ENCODE results near the gene RAC3.

- TF ChIP-seq CTCF (IDR thresholded peaks at IDR 0.05 in 2 of 3, conservative IDR thresholded peaks at IDR 0.05 in 1 of 3; ENCODE audit: borderline replicate concordance in 1 of 3, insufficient read depth in 1 of 3, low read depth in 2 of 3, low read length in 2 of 3) (no peak), RAD21 (IDR thresholded peaks at IDR 0.05; ENCODE audit: low read depth) (no peak)
Observed at GRCh38 chr17:82055965-82056728, 24.7 kb downstream of the RAC3 start.
